GM23248 (cell line): ENCODE data around the gene PXT1.

Experiments used
- EZH2 ChIP-seq: fragments of 200-600 bp; sonication (generic); IDR thresholded peaks from 2 replicates; pipeline ENCODE4 v1.6.1; 2018; ENCODE audit warnings: antibody characterized with exemption, mild to moderate bottlenecking; ENCODE audit not compliant: insufficient read depth, poor library complexity, severe bottlenecking
- EZH2phosphoT487 ChIP-seq: fragments of 200-600 bp; sonication (generic); IDR thresholded peaks from 2 replicates; pipeline ENCODE4 v1.6.1; 2018; ENCODE audit warnings: antibody characterized with exemption, moderate library complexity, mild to moderate bottlenecking, low read depth; ENCODE audit not compliant: insufficient read depth

GRCh38 chr6:36347621-36348020 is 95.0 kb downstream of the PXT1 start:
- TF ChIP-seq EZH2 (no peak), EZH2phosphoT487 (no peak)
